ENCODE data around the gene SEC23IP.

SEC23IP gene

GRCh38 chr10:119991066-119991465 is 98.5 kb downstream of the SEC23IP start:
- DNase-seq (ENCODE audit: low read depth), result no peak
- no peak overlapping the region for H3K4me3 ChIP-seq (ENCODE audit: control insufficient read depth, low read depth, low read length)

GRCh38 chr10:119991816-119992215 is 99.3 kb downstream of the SEC23IP start:
- no peak for DNase-seq (ENCODE audit: low read depth)

More at GRCh38 chr10:119991066-119991465, 98.5 kb downstream of the SEC23IP start:
- TF ChIP-seq CTCF (conservative IDR thresholded peaks at IDR 0.05; ENCODE audit: control insufficient read depth, insufficient read depth, low read depth, low read length), result no peak

More at GRCh38 chr10:119991816-119992215, 99.3 kb downstream of the SEC23IP start:
- TF ChIP-seq CTCF (conservative IDR thresholded peaks at IDR 0.05; ENCODE audit: control insufficient read depth, insufficient read depth, low read depth, low read length), result no peak
- no peak overlapping the region for H3K4me3 ChIP-seq (ENCODE audit: control insufficient read depth, low read depth, low read length)
